Ovary (tissue), 9 donors: Measurements from ENCODE around the gene SMARCC1. TPM values are rescaled to one million over a fixed set of nuclear protein-coding genes. Genes with fewer than 3 reads are reported as not detected.

Experiments
- DNase-seq, 5 donors: peaks; one replicate each; pipeline ENCODE4 v3.0.0-alpha.2; 2019 to 2020
- H3K27ac ChIP-seq, 2 donors: fragments of 200-600 bp; one replicate each; pipeline versions ENCODE4 v1.5.1 to v1.8.0; 2019 to 2022
- H3K27me3 ChIP-seq: fragments of 200-600 bp; one replicate; pipeline ENCODE4 v1.8.0; 2022
- H3K36me3 ChIP-seq: fragments of 200-600 bp; sonication (generic); one replicate; pipeline ENCODE4 v1.5.1; 2019
- H3K4me1 ChIP-seq: one replicate; pipeline ENCODE4 v1.8.1; 2013; ENCODE audit warnings: mild to moderate bottlenecking, moderate library complexity; ENCODE audit not compliant: insufficient read depth
- H3K4me3 ChIP-seq: fragments of 200-600 bp; sonication (generic); one replicate; pipeline ENCODE4 v1.5.1; 2017
- H3K9me3 ChIP-seq, 2 donors: fragments of 200-600 bp in 1 of 2; sonication (generic) in 1 of 2; one replicate each; pipeline versions ENCODE4 v1.5.1 to v1.8.1; 2013 to 2019; ENCODE audit warnings: mild to moderate bottlenecking in 1 of 2, moderate library complexity in 1 of 2
- EP300 ChIP-seq: sonication (generic); formaldehyde crosslinking; IDR thresholded peaks from one replicate; pipeline ENCODE4 v1.6.1; 2017; ENCODE audit warnings: antibody characterized with exemption
- POLR2A ChIP-seq: fragments of 450-650 bp; IDR thresholded peaks from one replicate; pipeline ENCODE4 v1.6.1; 2017; ENCODE audit warnings: antibody characterized with exemption, mild to moderate bottlenecking, moderate library complexity
- WGBS, 3 donors: extraction: QIAGEN DNeasy Blood & Tissue Kit in 1 of 3; methylation state at CpG; one replicate each; pipeline versions ENCODE4 v1.1.5 to v1.1.7; 2013 to 2017; 5-methylcytosine and 5-hydroxymethylcytosine counted together
- intact Hi-C, 4 donors: fragments of 100-400 bp; cut with DNase I; formaldehyde crosslinking; loops; one replicate each; pipeline versions ENCODE4 v1.11.0 to v1.15.1; 2022 to 2023
- polyA plus RNA-seq, 2 donors: library from polyadenylated mRNA; stranded (reverse); fragments of 200-250 nt in 1 of 2; fragments of 350-450 nt in 1 of 2; fragmentation: Illumina TruSeq in 1 of 2; extraction: RNeasy Lipid Tissue Mini Kit (QIAGEN cat#74804) in 1 of 2; gene quantifications; one replicate each; pipeline ENCODE4 v1.2.3, GENCODE V29; 2013 to 2014
- total RNA-seq, 7 donors: library from RNA; depleted of rRNA in 2 of 7; stranded (reverse); fragments of >200 nt in 2 of 7; fragmentation: NEBNext Ultra II Directional in 3 of 7; extraction: Animal tissue kit (Norgen Biotek cat#: 25700) in 3 of 7; gene quantifications; one replicate each; pipeline versions ENCODE4 v1.1.0 to v1.2.4, GENCODE V29; 2016 to 2023
- TF ChIP-seq, protein P1 (sequence below), 3 donors: fragments of 450-650 bp in 2 of 3; fragments of 200-600 bp in 1 of 3; IDR thresholded peaks; one replicate each; pipeline versions ENCODE4 v1.5.1 to v1.8.0; 2016 to 2022; ENCODE audit warnings: antibody characterized with exemption in 3 of 3, mild to moderate bottlenecking in 1 of 3
- donor health status: DM: no; HTN: no; CAD: no; lungs with moderate emphysema.
- donor health status: DM: no; HTN: no; CAD: no.
- donor health status: Bipolar disorder and iron deficiency.
- donor health status: DM: yes; HTN: yes; CAD: no.
- donor health status: DM: no; HTN: no; CAD: no.
- donor health status: DM: yes; HTN: yes; CAD: no.

SMARCC1 gene
- total and polyA plus RNA-seq, 9 donors = 24.8 to 68.9 (median 60.4) TPM

DNA sequence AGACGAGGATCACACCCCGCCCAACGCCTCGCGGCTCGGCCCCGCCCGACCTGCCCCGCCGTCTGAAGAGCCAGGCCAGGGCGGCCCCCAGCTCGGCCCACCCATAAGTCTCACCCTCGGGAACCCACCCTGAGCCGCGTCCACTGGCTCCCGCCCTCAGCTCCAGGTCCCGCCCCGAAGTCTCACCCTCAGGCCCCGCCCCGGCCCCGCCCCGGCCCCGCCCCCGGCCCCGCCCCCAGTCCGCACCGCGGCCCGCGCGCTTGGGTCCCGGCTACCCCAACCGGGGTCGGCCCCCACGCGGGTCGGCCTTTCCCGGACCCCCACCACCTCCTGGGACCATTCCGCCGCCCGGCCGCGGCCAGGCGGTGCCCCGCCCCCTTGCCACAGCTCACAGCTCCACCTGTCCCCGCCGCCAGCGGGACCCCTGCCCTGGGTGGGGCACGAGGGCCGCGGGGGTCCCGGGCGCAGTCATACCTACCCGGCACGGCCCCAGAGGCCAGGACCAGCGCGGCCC lies 203.5 kb downstream of the SMARCC1 start:
- DNase-seq = peak; percentile 17 to 55 (median 37)
- intact Hi-C loops = no loop called here
- Histone ChIP-seq H3K27me3 (no peaks in the 10 kb centered on the region), H3K9me3 (no peaks in the 10 kb centered on the region), H3K4me3 (peak overlapping the region; percentile 56), H3K27ac (no peak overlapping the region), H3K36me3 (no peaks in the 10 kb centered on the region), H3K4me1 (peaks cover 4% of the 10 kb centered on the region)
- WGBS, 3 donors = 1% methylated on average over 11 to 57 of the region's 57 CpGs
- no peak for TF ChIP-seq POLR2A
- TF ChIP-seq, protein P1, sequence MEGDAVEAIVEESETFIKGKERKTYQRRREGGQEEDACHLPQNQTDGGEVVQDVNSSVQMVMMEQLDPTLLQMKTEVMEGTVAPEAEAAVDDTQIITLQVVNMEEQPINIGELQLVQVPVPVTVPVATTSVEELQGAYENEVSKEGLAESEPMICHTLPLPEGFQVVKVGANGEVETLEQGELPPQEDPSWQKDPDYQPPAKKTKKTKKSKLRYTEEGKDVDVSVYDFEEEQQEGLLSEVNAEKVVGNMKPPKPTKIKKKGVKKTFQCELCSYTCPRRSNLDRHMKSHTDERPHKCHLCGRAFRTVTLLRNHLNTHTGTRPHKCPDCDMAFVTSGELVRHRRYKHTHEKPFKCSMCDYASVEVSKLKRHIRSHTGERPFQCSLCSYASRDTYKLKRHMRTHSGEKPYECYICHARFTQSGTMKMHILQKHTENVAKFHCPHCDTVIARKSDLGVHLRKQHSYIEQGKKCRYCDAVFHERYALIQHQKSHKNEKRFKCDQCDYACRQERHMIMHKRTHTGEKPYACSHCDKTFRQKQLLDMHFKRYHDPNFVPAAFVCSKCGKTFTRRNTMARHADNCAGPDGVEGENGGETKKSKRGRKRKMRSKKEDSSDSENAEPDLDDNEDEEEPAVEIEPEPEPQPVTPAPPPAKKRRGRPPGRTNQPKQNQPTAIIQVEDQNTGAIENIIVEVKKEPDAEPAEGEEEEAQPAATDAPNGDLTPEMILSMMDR (IDR thresholded peaks at IDR 0.05) = no peak
- TF ChIP-seq EP300 = no peak

DNA sequence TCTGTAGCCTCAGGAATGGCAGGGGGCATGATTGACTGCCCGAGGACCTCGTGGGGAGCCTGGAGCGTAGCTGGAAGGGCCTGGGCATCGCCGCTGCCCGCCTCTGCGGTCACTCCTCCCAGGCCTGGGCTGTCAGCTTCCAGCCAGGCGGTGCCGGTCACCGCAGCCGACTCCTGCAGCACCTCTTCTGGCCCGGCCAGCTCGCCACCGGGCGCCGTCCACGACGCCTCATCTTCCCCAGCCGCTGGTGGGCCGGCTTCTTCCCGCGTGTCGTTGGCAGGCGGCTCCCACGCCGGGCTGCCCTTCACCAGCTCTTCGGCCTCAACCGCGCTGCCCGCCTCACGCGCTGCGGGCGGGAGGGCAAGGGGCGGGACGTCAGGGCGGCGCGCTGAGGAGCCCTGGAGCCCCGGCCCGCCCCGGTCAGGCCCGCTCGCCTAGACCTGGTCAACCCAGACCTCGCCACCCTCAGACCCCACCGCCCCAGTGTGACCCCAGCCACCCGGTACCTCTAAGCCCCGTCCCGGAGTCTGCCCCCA lies 204.0 kb downstream of the SMARCC1 start:
- H3K27me3 ChIP-seq = no peaks in the 10 kb centered on the region
- TF ChIP-seq, protein P1 (IDR thresholded peaks at IDR 0.05) = no peak
- no peak for TF ChIP-seq POLR2A
- TF ChIP-seq EP300 = no peak
- no peaks in the 10 kb centered on the region for H3K36me3 ChIP-seq
- peak overlapping the region; percentile 56 for H3K4me3 ChIP-seq
- peaks cover 4% of the 10 kb centered on the region for H3K4me1 ChIP-seq
- 3 to 4% (median 3%) methylated on average over 20 to 49 of the region's 49 CpGs for WGBS, 3 donors
- H3K27ac ChIP-seq = no peak overlapping the region
- no peaks in the 10 kb centered on the region for H3K9me3 ChIP-seq
- no peak for DNase-seq
- intact Hi-C loops = no loop called here

DNA sequence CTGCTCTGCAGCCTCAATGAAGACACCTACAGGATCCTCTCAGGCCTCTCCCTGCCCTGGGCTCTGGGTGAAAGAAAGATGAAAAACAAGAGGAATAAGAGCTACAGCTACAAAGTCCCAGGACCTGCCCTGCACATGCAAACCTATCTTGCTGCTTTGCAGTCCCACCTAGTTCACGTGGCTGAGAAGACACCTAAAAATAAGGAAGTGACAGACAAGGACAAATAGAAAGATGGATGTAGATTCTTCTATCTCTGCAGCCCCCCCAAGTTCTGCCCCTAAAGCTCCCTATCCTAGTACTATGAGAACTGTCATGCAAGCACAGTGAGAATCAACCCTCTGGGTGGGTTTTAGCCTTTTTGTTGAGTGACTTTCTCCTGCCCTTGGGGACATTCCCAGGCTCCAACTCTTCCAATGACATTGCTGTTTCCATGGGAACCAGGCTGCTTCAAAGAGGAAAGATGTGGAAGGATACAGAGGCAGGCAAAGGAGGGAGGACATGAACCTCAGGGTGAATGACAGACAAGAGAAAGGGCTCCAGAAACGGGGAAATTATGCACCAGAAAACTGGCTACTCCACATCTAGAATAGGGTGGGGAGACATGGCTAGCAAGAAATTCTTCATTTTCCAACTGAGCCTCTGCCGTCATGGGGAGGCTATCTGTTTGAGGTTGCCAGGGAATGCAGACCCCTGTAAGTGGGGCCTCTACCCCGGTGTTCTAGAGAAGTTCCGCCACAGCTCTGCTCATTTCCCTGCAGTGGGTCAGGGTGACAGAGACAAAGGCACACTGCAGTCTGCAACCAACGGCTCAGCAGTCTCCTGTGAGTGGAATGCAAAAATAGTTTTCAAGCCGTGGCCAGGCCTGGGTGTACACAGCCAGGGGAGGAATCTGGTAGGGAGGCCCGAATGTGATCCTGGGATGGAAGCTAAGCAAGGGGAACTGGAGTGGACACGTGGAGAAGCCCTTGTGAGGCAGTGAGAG lies 208.2 kb downstream of the SMARCC1 start:
- Histone ChIP-seq H3K27ac (no peak overlapping the region), H3K36me3 (no peaks in the 10 kb centered on the region), H3K27me3 (no peaks in the 10 kb centered on the region), H3K9me3 (no peaks in the 10 kb centered on the region), H3K4me1 (peaks cover 4% of the 10 kb centered on the region), H3K4me3 (no peak overlapping the region)
- TF ChIP-seq EP300 (no peak), POLR2A (no peak)
- TF ChIP-seq, protein P1 (IDR thresholded peaks at IDR 0.05) = no peak
- intact Hi-C loops = no loop called here
- 63 to 71% (median 70%) methylated on average over 9 of the region's 9 CpGs for WGBS, 3 donors
- no peak for DNase-seq

DNA sequence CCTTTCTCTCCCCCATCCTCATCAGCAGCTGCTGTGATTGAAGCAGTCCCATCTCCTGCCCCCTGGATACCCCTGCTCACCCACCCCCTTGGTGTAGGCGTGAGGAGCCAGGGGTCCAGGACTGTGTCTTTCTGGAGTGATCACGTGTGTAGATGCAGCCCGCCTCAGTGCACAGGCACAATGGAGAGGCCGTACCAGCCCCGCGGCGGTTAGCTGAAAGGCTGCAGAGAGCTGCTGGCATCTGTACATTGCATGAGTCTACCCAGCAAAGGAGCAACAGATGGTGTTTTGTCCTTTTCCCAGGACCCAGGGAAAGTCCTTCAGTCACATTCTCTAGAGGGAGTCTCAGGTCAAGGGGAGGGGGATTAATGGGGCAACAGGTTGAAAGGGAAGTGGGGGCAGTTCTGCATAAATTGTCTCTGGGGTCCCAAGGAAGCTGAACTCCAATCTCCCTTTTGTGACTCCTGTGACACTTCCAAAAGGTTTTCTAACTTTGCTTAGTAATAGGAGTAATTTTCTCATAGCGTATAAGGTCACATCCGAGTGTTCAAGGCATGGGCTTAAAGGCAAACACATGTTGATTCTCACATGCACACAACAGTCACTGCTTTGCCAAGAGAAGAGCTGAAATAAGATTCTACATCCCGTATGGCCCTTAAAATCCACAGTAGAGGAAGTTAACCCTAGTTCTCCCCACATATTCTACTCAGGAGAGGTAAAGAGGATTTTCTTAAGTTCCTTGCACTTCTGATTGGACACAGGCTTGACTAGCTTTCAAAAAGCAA lies 210.1 kb downstream of the SMARCC1 start:
- Histone ChIP-seq H3K4me1 (no peaks in the 10 kb centered on the region), H3K27me3 (no peaks in the 10 kb centered on the region), H3K27ac (no peak overlapping the region), H3K36me3 (no peaks in the 10 kb centered on the region), H3K9me3 (no peaks in the 10 kb centered on the region), H3K4me3 (no peak overlapping the region)
- WGBS, 3 donors = 46 to 58% (median 51%) methylated on average over 10 of the region's 10 CpGs
- intact Hi-C loops = no loop called here
- DNase-seq = no peak
- TF ChIP-seq, protein P1 (IDR thresholded peaks at IDR 0.05) = no peak
- no peak for TF ChIP-seq EP300
- no peak for TF ChIP-seq POLR2A
